Measurements from ENCODE around the gene DNM3.

DNM3 gene

DNA sequence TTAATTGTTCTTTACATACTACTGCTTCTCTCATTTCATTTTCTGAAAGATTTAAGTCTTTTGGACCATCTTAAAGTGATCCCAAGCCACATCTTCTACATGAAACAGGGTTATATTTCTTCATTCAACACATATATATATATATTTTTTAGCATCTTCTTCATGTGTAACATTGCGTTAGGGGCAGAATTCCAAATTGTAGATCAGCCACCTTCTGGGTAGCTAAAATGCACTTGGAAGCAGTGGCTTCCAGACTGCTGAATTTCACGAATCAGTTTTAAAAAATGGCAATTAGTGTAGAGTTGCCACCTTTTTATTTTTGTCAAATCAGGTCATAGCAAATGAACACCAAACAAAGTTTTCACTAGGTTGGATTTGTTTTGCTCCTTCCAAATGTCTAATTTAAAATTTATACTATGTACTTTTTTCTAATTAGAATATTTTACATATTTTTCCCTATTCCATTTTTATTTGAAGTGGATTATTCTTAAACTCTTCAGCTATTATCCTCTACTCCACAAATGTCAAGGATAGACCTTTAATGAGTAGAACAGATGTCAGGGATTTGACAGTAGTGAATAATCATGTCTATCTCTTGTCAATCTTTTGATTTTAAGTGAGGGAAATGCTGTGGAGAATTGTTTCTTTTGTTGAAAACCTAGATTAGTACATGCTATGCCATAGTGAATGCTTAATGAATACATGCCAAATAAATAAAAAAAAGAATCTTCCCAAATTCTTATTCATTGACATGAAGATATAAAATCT lies 55.8 kb downstream of the DNM3 start:
- no peak for DNase-seq (ENCODE audit: low read depth)
- TF ChIP-seq, protein P1, sequence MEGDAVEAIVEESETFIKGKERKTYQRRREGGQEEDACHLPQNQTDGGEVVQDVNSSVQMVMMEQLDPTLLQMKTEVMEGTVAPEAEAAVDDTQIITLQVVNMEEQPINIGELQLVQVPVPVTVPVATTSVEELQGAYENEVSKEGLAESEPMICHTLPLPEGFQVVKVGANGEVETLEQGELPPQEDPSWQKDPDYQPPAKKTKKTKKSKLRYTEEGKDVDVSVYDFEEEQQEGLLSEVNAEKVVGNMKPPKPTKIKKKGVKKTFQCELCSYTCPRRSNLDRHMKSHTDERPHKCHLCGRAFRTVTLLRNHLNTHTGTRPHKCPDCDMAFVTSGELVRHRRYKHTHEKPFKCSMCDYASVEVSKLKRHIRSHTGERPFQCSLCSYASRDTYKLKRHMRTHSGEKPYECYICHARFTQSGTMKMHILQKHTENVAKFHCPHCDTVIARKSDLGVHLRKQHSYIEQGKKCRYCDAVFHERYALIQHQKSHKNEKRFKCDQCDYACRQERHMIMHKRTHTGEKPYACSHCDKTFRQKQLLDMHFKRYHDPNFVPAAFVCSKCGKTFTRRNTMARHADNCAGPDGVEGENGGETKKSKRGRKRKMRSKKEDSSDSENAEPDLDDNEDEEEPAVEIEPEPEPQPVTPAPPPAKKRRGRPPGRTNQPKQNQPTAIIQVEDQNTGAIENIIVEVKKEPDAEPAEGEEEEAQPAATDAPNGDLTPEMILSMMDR (IDR thresholded peaks at IDR 0.05; ENCODE audit: low read depth, low read length) = no peak
- TF ChIP-seq POLR2A (IDR thresholded peaks at IDR 0.05; ENCODE audit: extremely low read depth, insufficient read length) (no peak), MYC (IDR thresholded peaks at IDR 0.05; ENCODE audit: low read depth, low read length) (no peak)
- TF ChIP-seq, protein P2, sequence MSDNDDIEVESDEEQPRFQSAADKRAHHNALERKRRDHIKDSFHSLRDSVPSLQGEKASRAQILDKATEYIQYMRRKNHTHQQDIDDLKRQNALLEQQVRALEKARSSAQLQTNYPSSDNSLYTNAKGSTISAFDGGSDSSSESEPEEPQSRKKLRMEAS (IDR thresholded peaks at IDR 0.05; ENCODE audit: low read depth, low read length) = no peak
- no peak overlapping the region for H3K4me3 ChIP-seq (ENCODE audit: low read depth, low read length)

DNA sequence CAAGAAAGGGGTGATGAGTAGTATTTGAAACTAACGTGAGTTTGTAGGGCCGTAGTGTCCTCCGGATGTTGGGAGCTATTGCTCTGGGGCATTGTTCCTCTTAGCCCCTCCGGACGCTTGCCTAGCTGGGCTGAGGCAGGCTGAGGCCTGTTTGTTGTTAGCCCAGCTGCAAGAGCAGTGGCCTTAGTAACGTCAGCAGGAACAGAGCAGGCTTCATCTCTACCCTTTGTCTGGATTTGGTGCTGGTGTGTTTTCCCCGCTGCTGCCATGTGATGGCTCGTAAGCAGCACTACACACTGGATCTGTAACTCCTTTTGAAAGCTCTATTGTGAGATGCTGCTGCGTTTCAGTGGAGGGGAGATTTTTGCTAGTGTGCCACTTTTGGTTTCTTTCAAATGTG lies 57.6 kb downstream of the DNM3 start:
- TF ChIP-seq, protein P2 (IDR thresholded peaks at IDR 0.05; ENCODE audit: low read depth, low read length) = no peak
- TF ChIP-seq, protein P1 (IDR thresholded peaks at IDR 0.05; ENCODE audit: low read depth, low read length) = no peak
- TF ChIP-seq MYC (IDR thresholded peaks at IDR 0.05; ENCODE audit: low read depth, low read length) (no peak), POLR2A (IDR thresholded peaks at IDR 0.05; ENCODE audit: extremely low read depth, insufficient read length) (no peak)
- DNase-seq (ENCODE audit: low read depth) = no peak
- H3K4me3 ChIP-seq (ENCODE audit: low read depth, low read length) = no peak overlapping the region

DNA sequence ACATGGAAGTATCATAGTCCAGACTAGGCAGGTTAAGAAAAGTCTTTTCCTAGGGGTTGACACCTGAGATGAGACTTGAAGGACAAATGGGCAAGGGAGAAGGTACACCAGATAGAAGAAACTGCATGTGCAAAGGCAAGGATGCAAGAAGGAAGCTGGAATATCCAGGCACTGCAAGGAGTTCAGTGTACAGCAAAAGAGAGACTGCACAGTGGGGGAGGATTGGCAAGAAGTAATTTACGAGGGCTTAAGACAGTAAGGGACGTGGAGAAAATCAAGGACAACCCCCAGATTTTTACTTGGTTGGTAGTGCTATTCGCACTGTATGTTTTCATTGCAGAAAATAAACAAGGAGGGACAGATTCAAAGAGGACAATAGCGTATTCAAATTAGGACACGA lies 58.5 kb downstream of the DNM3 start:
- no peak overlapping the region for H3K4me3 ChIP-seq (ENCODE audit: low read depth, low read length)
- TF ChIP-seq MYC (IDR thresholded peaks at IDR 0.05; ENCODE audit: low read depth, low read length) (no peak), POLR2A (IDR thresholded peaks at IDR 0.05; ENCODE audit: extremely low read depth, insufficient read length) (no peak)
- TF ChIP-seq, protein P2 (IDR thresholded peaks at IDR 0.05; ENCODE audit: low read depth, low read length) = no peak
- TF ChIP-seq, protein P1 (IDR thresholded peaks at IDR 0.05; ENCODE audit: low read depth, low read length) = no peak
- no peak for DNase-seq (ENCODE audit: low read depth)

DNA sequence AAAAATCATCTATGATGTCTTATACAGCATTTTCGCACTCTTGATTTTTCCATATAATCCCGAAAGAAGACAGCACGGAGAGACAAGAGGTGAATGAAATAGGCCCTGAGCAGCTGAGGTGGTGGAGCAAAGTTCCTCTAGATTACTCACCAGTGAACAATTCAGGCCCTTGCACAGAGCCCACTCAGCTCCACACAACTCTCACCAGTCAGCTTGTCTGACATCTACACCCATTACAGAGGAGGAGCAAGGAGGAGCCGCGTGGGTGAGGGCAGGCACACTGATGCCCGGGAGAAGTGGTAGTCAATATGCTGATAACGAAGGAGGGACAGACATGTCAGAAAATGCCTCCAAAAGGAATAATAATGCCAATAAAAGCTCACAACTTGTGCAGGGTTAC lies 59.9 kb downstream of the DNM3 start:
- no peak overlapping the region for H3K4me3 ChIP-seq (ENCODE audit: low read depth, low read length)
- no peak for DNase-seq (ENCODE audit: low read depth)
- TF ChIP-seq, protein P1 (IDR thresholded peaks at IDR 0.05; ENCODE audit: low read depth, low read length) = no peak
- TF ChIP-seq, protein P2 (IDR thresholded peaks at IDR 0.05; ENCODE audit: low read depth, low read length) = no peak
- TF ChIP-seq POLR2A (IDR thresholded peaks at IDR 0.05; ENCODE audit: extremely low read depth, insufficient read length) (no peak), MYC (IDR thresholded peaks at IDR 0.05; ENCODE audit: low read depth, low read length) (no peak)

DNA sequence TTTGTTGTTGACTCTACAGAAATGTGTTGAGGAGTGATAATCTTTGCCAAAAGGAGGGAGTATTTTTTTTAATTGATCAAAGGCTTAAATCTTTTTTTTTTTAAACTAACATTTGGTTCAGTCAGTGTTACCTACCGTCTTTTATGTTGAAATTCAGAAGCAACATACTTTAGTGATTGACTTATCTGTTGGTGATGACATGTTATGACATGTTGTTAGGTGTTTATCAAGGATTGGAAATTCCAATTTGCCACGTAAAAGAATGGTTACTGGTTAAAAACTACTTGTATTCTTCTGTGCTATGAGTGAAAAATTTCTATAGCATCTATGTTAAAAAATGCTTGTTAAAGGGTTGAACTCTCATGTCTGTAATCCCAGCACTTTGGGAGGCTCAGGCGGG lies 61.2 kb downstream of the DNM3 start:
- H3K4me3 ChIP-seq (ENCODE audit: low read depth, low read length) = no peak overlapping the region
- no peak for TF ChIP-seq POLR2A (IDR thresholded peaks at IDR 0.05; ENCODE audit: extremely low read depth, insufficient read length)
- TF ChIP-seq, protein P1 (IDR thresholded peaks at IDR 0.05; ENCODE audit: low read depth, low read length) = no peak
- TF ChIP-seq, protein P2 (IDR thresholded peaks at IDR 0.05; ENCODE audit: low read depth, low read length) = no peak
- TF ChIP-seq MYC (IDR thresholded peaks at IDR 0.05; ENCODE audit: low read depth, low read length) = no peak
- no peak for DNase-seq (ENCODE audit: low read depth)
